ENCODE measurements around the gene EPS8L3. TPM values are rescaled to one million over a fixed set of nuclear protein-coding genes. Genes with fewer than 3 reads are reported as not detected.

Gene EPS8L3
- total and polyA plus RNA-seq, 10 of the 15 experiments (the other 5 are each of a cell fraction or from before 2014, with no cell fraction given): not detected

DNA sequence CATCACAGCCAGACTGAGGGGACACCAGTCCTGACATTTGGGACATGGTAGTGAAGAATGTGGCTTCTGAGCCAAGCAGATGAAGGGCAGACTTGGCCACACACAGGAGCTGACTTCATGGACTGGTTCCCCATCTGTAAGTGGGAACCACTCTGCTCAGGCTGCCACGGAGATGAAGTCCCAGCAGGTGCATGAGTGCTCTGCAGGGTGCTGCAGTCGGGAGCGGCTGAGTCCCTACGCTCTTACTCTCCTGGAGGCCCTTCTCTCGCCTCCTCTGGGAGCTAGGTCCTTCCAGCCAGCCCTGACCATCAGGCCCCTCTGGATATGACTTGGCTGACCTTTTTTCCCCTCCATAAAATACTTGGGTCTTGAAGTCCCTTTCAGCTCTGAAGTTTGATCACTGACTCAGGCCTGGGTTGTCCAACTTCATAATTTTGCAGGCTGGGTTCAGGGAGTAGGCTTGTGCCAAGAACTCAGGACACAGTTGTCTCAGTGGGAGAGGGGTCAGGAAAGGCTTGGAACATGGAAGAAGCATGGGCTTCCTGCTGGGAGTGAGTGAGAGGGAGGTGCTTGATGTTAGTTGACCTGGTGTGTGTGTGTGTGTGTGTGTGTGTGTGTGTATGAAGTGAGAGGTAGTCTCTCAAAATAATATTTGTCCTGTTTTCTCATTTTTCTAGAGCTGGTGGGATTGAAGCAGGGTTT lies 21.0 kb upstream of the EPS8L3 start:
- Histone ChIP-seq H3K9ac (ENCODE audit: control insufficient read depth, insufficient read depth, low read length) (no peak overlapping the region), H3K9me3 (replicated peaks; ENCODE audit: control insufficient read depth, insufficient read depth, low read length) (peaks cover 5% of the 10 kb centered on the region), H3K27ac (ENCODE audit: control insufficient read depth, insufficient read depth) (no peak overlapping the region), H3K79me2 (ENCODE audit: control insufficient read depth, insufficient read depth, low read length) (no peaks in the 10 kb centered on the region), H2AFZ (ENCODE audit: control insufficient read depth, low read depth, low read length) (no peak overlapping the region), H3K4me1 (ENCODE audit: control insufficient read depth, insufficient read depth, low read length) (no peaks in the 10 kb centered on the region; the same call in 1 of the 2 replicates), H3K27me3 (replicated peaks in 1 of 2; ENCODE audit: control insufficient read depth in 2 of 2, insufficient read depth in 2 of 2, low read length in 1 of 2) (no peaks in the 10 kb centered on the region; a peak in 1 of 4 replicates), H3K4me3 (no peak overlapping the region), H3K4me2 (ENCODE audit: control insufficient read depth, insufficient read depth) (no peak overlapping the region), H4K20me1 (ENCODE audit: control insufficient read depth, insufficient read depth) (no peaks in the 10 kb centered on the region), H3K36me3 (ENCODE audit: control insufficient read depth in 2 of 2, insufficient read depth in 2 of 2, low read length in 1 of 2) (no peaks in the 10 kb centered on the region)
- FAIRE-seq: no peak
- in situ Hi-C loops (cut with MboI): no loop called here
- TF ChIP-seq, protein P1, sequence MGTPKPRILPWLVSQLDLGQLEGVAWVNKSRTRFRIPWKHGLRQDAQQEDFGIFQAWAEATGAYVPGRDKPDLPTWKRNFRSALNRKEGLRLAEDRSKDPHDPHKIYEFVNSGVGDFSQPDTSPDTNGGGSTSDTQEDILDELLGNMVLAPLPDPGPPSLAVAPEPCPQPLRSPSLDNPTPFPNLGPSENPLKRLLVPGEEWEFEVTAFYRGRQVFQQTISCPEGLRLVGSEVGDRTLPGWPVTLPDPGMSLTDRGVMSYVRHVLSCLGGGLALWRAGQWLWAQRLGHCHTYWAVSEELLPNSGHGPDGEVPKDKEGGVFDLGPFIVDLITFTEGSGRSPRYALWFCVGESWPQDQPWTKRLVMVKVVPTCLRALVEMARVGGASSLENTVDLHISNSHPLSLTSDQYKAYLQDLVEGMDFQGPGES (IDR thresholded peaks at IDR 0.05): no peak
- no peak for TF ChIP-seq SMC3 (IDR thresholded peaks at IDR 0.05; ENCODE audit: borderline replicate concordance, low read length)
- TF ChIP-seq, protein P2, sequence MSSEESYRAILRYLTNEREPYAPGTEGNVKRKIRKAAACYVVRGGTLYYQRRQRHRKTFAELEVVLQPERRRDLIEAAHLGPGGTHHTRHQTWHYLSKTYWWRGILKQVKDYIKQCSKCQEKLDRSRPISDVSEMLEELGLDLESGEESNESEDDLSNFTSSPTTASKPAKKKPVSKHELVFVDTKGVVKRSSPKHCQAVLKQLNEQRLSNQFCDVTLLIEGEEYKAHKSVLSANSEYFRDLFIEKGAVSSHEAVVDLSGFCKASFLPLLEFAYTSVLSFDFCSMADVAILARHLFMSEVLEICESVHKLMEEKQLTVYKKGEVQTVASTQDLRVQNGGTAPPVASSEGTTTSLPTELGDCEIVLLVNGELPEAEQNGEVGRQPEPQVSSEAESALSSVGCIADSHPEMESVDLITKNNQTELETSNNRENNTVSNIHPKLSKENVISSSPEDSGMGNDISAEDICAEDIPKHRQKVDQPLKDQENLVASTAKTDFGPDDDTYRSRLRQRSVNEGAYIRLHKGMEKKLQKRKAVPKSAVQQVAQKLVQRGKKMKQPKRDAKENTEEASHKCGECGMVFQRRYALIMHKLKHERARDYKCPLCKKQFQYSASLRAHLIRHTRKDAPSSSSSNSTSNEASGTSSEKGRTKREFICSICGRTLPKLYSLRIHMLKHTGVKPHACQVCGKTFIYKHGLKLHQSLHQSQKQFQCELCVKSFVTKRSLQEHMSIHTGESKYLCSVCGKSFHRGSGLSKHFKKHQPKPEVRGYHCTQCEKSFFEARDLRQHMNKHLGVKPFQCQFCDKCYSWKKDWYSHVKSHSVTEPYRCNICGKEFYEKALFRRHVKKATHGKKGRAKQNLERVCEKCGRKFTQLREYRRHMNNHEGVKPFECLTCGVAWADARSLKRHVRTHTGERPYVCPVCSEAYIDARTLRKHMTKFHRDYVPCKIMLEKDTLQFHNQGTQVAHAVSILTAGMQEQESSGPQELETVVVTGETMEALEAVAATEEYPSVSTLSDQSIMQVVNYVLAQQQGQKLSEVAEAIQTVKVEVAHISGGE (CRISPR knock-in tag; IDR thresholded peaks at IDR 0.05): no peak
- TF ChIP-seq SMARCA5 (IDR thresholded peaks at IDR 0.05): no peak
- no peak for TF ChIP-seq CREM (IDR thresholded peaks at IDR 0.05; ENCODE audit: low read depth)
- TF ChIP-seq EZH2 (IDR thresholded peaks at IDR 0.05; ENCODE audit: borderline replicate concordance, control insufficient read depth, low read depth, low read length): no peak
- no peak for TF ChIP-seq FOXM1 (IDR thresholded peaks at IDR 0.05; ENCODE audit: low read depth, low read length)
- TF ChIP-seq, protein P3, sequence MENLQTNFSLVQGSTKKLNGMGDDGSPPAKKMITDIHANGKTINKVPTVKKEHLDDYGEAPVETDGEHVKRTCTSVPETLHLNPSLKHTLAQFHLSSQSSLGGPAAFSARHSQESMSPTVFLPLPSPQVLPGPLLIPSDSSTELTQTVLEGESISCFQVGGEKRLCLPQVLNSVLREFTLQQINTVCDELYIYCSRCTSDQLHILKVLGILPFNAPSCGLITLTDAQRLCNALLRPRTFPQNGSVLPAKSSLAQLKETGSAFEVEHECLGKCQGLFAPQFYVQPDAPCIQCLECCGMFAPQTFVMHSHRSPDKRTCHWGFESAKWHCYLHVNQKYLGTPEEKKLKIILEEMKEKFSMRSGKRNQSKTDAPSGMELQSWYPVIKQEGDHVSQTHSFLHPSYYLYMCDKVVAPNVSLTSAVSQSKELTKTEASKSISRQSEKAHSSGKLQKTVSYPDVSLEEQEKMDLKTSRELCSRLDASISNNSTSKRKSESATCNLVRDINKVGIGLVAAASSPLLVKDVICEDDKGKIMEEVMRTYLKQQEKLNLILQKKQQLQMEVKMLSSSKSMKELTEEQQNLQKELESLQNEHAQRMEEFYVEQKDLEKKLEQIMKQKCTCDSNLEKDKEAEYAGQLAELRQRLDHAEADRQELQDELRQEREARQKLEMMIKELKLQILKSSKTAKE (IDR thresholded peaks at IDR 0.05; ENCODE audit: low read depth, poor library complexity, severe bottlenecking): no peak
- no peak for TF ChIP-seq POU2F2 (IDR thresholded peaks at IDR 0.05; ENCODE audit: borderline replicate concordance, low read depth, low read length)
- TF ChIP-seq STAT3 (IDR thresholded peaks at IDR 0.05; ENCODE audit: low read depth, low read length): no peak
- no peak for TF ChIP-seq CREB1 (IDR thresholded peaks at IDR 0.05; ENCODE audit: low read depth)
- no peak for TF ChIP-seq CHD4 (IDR thresholded peaks at IDR 0.05)
- no peak for TF ChIP-seq SP1 (IDR thresholded peaks at IDR 0.05; ENCODE audit: low read depth, low read length)
- no peak for TF ChIP-seq YY1 (IDR thresholded peaks at IDR 0.05; ENCODE audit: low read depth, low read length)
- no peak for TF ChIP-seq BMI1 (IDR thresholded peaks at IDR 0.05; ENCODE audit: borderline replicate concordance)
- TF ChIP-seq EED (IDR thresholded peaks at IDR 0.05; ENCODE audit: low read depth): no peak
- TF ChIP-seq MYB (IDR thresholded peaks at IDR 0.05; ENCODE audit: borderline replicate concordance, low read depth, low read length): no peak
- no peak for TF ChIP-seq ZNF217 (IDR thresholded peaks at IDR 0.05)
- no peak for TF ChIP-seq ASH2L (IDR thresholded peaks at IDR 0.05; ENCODE audit: borderline replicate concordance, low read depth)
- POLR2A ChIA-PET: no interaction called here
- SMC1A ChIA-PET (ENCODE audit: uncharacterized antibody, unreplicated experiment): interaction anchor here (1.3 to 23.1 kb wide), 2 partner anchors 35 to 198 kb away, joined by 3 to 431 read pairs; partner anchors contain the start of gene AHCYL1
- intact Hi-C loops (cut with micrococcal nuclease; ENCODE audit: unreplicated experiment): no loop called here
- no peak for DNase-seq (ENCODE audit: low read depth, low spot score)
- no TSS peak for BruUV-seq (replicated peaks)
- RAD21 ChIA-PET (ENCODE audit: unreplicated experiment): interaction anchor here (2.1 kb wide), 1 partner anchor 199 kb away, joined by 8 read pairs; the partner anchor contains the start of gene AHCYL1
- ATAC-seq: no peak
- CTCF ChIA-PET: interaction anchor here (0.7 to 27.2 kb wide), 3 partner anchors 10 to 195 kb away, joined by 3 to 759 read pairs (median 5); partner anchors contain the start of gene AHCYL1
- WGBS (ENCODE audit: insufficient coverage, insufficient replicate concordance, low lambda C conversion rate, missing lambda C conversion rate): 71% methylated on average over 5 of the region's 5 CpGs

Measured in GM12878 (cell line).